Measurements from ENCODE around the gene PRKG1. TPM values are rescaled to one million over a fixed set of nuclear protein-coding genes. Genes with fewer than 3 reads are reported as not detected.
A peak's percentile ranks its signal among the peaks of the same experiment; 100 is the strongest.

The PRKG1 gene
- total and polyA plus RNA-seq, 2 of the 8 experiments (the other 6 are each of a cell fraction or from before 2014, with no cell fraction given) = 4.2 to 15.2 TPM

GRCh38 chr10:51113007-51113406, 38.7 kb downstream of the PRKG1 start:
- H3K79me1 ChIP-seq (ENCODE audit: low read depth, low read length) = no peaks in the 10 kb centered on the region
- no peaks in the 10 kb centered on the region for H3K27me3 ChIP-seq (replicated peaks in 1 of 4; ENCODE audit: control insufficient read depth in 3 of 4, extremely low read depth in 1 of 4, insufficient read depth in 3 of 4, low read length in 3 of 4)
- H3K18ac ChIP-seq (ENCODE audit: extremely low read depth, low read length) = no peak overlapping the region
- no peak overlapping the region for H2AK5ac ChIP-seq (ENCODE audit: low read depth, low read length)
- H3K23me2 ChIP-seq (ENCODE audit: low read depth, low read length) = no peaks in the 10 kb centered on the region
- H3K4ac ChIP-seq (replicated peaks; ENCODE audit: insufficient read length, low read depth, low read length) = no peak overlapping the region
- no peak overlapping the region for H3K27ac ChIP-seq (ENCODE audit: low read depth, low read length)
- CTCF ChIA-PET (ENCODE audit: partially characterized antibody) = interaction anchor here (1.4 kb wide), 1 partner anchor 50 kb away, joined by 4 read pairs; no protein-coding TSS in a partner anchor
- POLR2A ChIA-PET (ENCODE audit: partially characterized antibody) = interaction anchor here (0.6 kb wide), 1 partner anchor 102 kb away, joined by 3 read pairs; no protein-coding TSS in a partner anchor
- DNase-seq (ENCODE audit: low read depth in 1 of 2, low spot score in 2 of 2) = no peak
- no peaks in the 10 kb centered on the region for H3K9me3 ChIP-seq (ENCODE audit: insufficient read depth in 2 of 2, low read depth in 1 of 2, low read length in 1 of 2)
- H4K8ac ChIP-seq (ENCODE audit: extremely low read depth, insufficient read depth, low read length) = no peak overlapping the region
- no peak overlapping the region for H2BK20ac ChIP-seq (ENCODE audit: low read length)
- H3K23ac ChIP-seq (ENCODE audit: insufficient read length) = no peak overlapping the region
- peaks cover 0 to 3% (median 0%) of the 10 kb centered on the region in 4 experiments; a peak in 1 of 7 replicates for H3K4me1 ChIP-seq (replicated peaks in 1 of 4; ENCODE audit: control insufficient read depth in 3 of 4, insufficient read depth in 4 of 4, low read length in 3 of 4)
- H2BK5ac ChIP-seq (ENCODE audit: low read depth, low read length) = no peak overlapping the region
- H2AFZ ChIP-seq (ENCODE audit: low read length) = no peak overlapping the region
- no peak overlapping the region for H3K56ac ChIP-seq (replicated peaks; ENCODE audit: insufficient read length, low read depth, low read length)
- H4K5ac ChIP-seq (ENCODE audit: insufficient read length, low read depth, low read length) = no peak overlapping the region
- no peaks in the 10 kb centered on the region for H4K20me1 ChIP-seq (replicated peaks in 1 of 2; ENCODE audit: control insufficient read depth in 1 of 2, insufficient read depth in 2 of 2, low read length in 2 of 2)
- no peaks in the 10 kb centered on the region; a peak in 1 of 8 replicates for H3K36me3 ChIP-seq (ENCODE audit: control insufficient read depth in 2 of 4, insufficient read depth in 4 of 4, low read length in 3 of 4)
- TF ChIP-seq EZH2 (IDR thresholded peaks at IDR 0.05; ENCODE audit: low read depth, low read length, severe bottlenecking) (no peak), CBX8 (IDR thresholded peaks at IDR 0.05; ENCODE audit: borderline replicate concordance, low read depth, low read length) (no peak), NANOG (IDR thresholded peaks at IDR 0.05; ENCODE audit: insufficient read depth, low read depth, low read length, poor library complexity, severe bottlenecking) (no peak), HDAC2 (IDR thresholded peaks at IDR 0.05; ENCODE audit: borderline replicate concordance in 1 of 2, low read depth in 2 of 2, low read length in 2 of 2) (peak in 1 of 2 experiments; percentile 49; a peak in 1 of 4 replicates), JUN (IDR thresholded peaks at IDR 0.05; ENCODE audit: low read depth, low read length) (no peak), JUND (IDR thresholded peaks at IDR 0.05; ENCODE audit: low read length) (no peak), KDM1A (IDR thresholded peaks at IDR 0.05; ENCODE audit: borderline replicate concordance, low read length) (peak; percentile 94)
- H3K14ac ChIP-seq (ENCODE audit: insufficient read length) = no peak overlapping the region
- no peak overlapping the region for H3K9ac ChIP-seq (replicated peaks in 1 of 4; ENCODE audit: extremely low read depth in 1 of 4, low read depth in 3 of 4, low read length in 3 of 4)
- no peak overlapping the region for H3K4me2 ChIP-seq (ENCODE audit: insufficient read depth in 1 of 2, low read depth in 2 of 2, low read length in 2 of 2)
- no peak overlapping the region for H3K4me3 ChIP-seq (ENCODE audit: extremely low read depth in 1 of 4, insufficient read depth in 2 of 4, low read depth in 3 of 4, low read length in 4 of 4)
- H4K91ac ChIP-seq (replicated peaks; ENCODE audit: insufficient read length, low read length) = no peak overlapping the region
- H2BK15ac ChIP-seq (ENCODE audit: low read length) = no peak overlapping the region
- WGBS, 2 experiments (ENCODE audit: extremely low coverage in 1 of 2, insufficient coverage in 1 of 2, insufficient read length in 1 of 2, insufficient replicate concordance in 2 of 2, low coverage in 1 of 2, low lambda C conversion rate in 2 of 2, missing lambda C conversion rate in 1 of 2) = 96% methylated on average over 1 of the region's 1 CpG; no CpG with 5 or more reads in 1 of the 2 experiments
- no peak overlapping the region for H2BK120ac ChIP-seq (replicated peaks; ENCODE audit: low read depth, low read length)
- FAIRE-seq = no peak
- H2BK12ac ChIP-seq (ENCODE audit: low read depth, low read length) = no peak overlapping the region
- H3K79me2 ChIP-seq (ENCODE audit: control insufficient read depth in 1 of 2, insufficient read depth in 2 of 2, low read length in 2 of 2) = no peaks in the 10 kb centered on the region

Measured in H1 (cell line).